Measurements from ENCODE around the gene EEPD1.

- no peak for TF ChIP-seq CTCF (IDR thresholded peaks at IDR 0.05; ENCODE audit: borderline replicate concordance, extremely low read depth, low read length, poor library complexity, severe bottlenecking)
- no peak for TF ChIP-seq EZH2 (IDR thresholded peaks at IDR 0.05; ENCODE audit: borderline replicate concordance, low read depth, low read length, severe bottlenecking)
Observed at GRCh38 chr7:36316319-36316718, 163.3 kb downstream of the EEPD1 start.

Data from DND-41 (cell line).